ENCODE data around the gene SEPTIN12.

The SEPTIN12 gene

DNA sequence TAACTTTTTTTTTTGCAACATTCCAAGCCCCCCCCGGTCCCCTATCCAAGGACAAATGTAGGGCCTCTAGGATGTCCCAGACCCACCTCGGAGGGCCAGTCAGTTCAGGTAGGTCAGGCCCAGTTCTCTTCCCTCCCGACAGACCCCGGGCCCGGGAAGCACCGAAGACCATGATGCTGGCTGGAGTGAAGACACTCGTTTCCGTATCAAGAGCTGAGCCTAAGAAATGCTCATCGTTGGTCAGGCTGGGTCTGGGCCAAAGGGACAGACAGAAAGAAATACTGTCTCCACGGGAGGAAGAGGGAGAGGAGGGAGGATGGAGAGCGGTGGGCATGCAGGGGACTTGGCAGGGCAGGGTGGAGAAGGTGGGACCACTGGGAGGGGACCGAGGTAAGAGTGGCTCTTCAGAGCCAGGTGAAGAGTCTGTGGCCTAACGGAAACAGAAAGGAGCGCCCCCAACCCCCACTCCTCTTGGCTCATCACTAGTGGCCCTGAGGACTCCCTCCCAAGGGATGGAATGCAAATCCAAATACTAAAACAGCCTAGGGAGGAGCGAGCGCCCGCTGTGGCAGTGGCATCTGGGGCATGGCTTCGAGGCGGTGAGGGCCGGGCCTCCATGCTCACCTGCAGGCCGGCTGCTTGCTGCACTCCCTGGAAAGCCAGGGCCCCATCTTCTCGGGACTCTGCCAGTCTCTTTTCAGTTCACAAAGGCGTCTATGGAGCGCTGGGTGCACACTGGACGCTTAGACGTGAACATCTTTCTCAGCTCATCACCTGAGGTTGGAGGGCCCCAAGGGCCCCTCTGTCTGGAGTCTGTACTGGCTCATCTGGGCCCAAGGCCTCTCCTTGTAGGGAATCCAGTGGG is 16.0 kb upstream of the SEPTIN12 start:
- DNase-seq (ENCODE audit: low spot score): no peak
- in situ Hi-C loops (cut with MboI; ENCODE audit: low sequenced_read_pairs, unreplicated experiment): no loop called here
- TF ChIP-seq, protein P1, sequence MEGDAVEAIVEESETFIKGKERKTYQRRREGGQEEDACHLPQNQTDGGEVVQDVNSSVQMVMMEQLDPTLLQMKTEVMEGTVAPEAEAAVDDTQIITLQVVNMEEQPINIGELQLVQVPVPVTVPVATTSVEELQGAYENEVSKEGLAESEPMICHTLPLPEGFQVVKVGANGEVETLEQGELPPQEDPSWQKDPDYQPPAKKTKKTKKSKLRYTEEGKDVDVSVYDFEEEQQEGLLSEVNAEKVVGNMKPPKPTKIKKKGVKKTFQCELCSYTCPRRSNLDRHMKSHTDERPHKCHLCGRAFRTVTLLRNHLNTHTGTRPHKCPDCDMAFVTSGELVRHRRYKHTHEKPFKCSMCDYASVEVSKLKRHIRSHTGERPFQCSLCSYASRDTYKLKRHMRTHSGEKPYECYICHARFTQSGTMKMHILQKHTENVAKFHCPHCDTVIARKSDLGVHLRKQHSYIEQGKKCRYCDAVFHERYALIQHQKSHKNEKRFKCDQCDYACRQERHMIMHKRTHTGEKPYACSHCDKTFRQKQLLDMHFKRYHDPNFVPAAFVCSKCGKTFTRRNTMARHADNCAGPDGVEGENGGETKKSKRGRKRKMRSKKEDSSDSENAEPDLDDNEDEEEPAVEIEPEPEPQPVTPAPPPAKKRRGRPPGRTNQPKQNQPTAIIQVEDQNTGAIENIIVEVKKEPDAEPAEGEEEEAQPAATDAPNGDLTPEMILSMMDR (IDR thresholded peaks at IDR 0.05; ENCODE audit: borderline replicate concordance, control extremely low read depth, extremely low read depth, insufficient read depth, missing control alignments): no peak

DNA sequence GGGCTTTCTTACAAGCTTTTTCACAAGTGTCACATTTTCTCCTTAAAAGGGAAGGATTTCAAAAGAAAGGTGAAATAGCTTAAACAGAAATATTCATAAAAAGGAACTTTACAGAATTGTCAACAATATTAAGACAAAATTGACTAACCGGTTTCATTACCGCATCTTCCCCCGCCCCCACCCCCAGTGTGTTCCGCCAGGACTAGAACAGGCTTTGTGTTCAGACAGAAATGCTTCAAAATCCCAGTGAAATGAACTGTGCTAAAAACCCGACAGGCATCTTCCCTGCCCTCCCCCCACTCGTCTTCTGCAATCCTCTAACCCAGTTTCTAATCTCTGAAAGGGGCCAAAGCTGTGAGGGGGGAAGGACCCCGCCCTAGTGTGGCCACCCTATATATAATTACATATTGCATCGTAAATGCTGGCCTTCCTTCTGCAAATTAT is 15.3 kb upstream of the SEPTIN12 start:
- no peak for DNase-seq (ENCODE audit: low spot score)
- in situ Hi-C loops (cut with MboI; ENCODE audit: low sequenced_read_pairs, unreplicated experiment): no loop called here
- TF ChIP-seq, protein P1 (IDR thresholded peaks at IDR 0.05; ENCODE audit: borderline replicate concordance, control extremely low read depth, extremely low read depth, insufficient read depth, missing control alignments): no peak

DNA sequence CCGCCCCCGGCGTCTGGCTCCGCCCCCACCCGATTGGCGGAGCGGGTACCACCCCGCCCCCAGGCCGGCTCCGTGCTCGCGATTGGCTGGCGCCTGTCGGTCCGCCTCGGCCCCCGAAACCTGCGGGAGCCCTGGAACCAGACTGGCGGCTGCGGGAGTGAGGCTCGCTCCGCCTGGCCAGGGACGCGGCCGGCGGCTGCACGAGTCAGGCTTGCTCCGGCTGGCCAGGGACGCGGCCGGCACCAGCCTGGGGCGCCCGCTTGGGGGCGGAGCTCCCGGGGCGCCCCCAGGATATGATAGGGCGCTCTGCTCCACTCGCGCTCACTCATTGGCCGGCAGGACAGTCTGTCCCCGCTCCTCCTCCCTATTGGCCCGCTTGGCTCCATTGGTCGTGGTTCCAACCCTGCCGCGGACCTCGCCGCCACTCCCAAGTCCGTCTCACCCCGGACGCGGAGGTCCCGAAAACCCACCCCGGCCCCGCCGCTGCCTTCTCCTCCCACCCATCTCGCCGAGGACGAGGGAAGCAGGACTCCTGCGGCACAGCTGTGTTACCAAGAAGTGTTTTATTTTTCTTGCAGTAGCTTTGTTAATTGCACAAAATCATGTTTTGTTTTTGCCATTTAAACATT is 14.6 kb upstream of the SEPTIN12 start:
- TF ChIP-seq, protein P1 (IDR thresholded peaks at IDR 0.05; ENCODE audit: borderline replicate concordance, control extremely low read depth, extremely low read depth, insufficient read depth, missing control alignments): no peak
- in situ Hi-C loops (cut with MboI; ENCODE audit: low sequenced_read_pairs, unreplicated experiment): no loop called here
- peak; percentile 98 for DNase-seq (ENCODE audit: low spot score)

DNA sequence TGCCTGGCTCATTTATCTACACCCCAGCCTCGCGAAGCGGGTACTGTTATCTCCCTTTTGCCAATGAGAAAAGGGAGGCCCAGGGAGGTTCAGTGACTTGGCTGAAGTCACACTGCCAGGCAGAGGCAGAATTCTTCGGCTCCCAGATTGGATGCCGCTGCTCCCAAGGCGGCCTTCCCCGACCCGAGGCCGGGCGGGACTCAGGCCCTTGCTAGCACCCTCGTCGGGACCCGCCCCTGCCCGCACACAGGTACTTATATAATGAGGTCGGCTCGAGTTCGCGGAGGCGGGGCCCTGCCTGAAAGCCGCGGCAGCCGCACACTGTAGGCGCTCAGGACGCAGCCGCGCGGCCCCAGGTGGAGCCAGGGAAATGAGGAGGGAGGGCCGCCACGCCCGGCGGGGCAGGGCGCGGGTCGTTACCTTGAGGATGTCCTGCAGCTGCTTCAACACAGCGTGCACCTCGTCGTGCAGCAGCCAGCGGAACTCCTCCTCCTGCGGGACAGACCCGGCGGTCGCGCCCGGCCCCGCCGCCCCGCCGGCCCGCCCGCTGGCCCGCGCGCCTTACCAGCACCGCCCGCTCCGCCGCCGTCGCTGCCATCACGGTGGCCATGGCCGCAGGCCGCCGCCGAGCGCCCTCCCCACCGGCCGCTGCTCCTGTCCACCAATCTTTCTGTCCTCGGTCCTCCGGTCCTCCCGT is 14.0 kb upstream of the SEPTIN12 start, which contains the start of gene ROGDI:
Gene ROGDI (minus strand): TSS at position 672 of the 697 bp plus-strand sequence. CDS start 62 bp downstream, at position 610.
- TF ChIP-seq, protein P1 (IDR thresholded peaks at IDR 0.05; ENCODE audit: borderline replicate concordance, control extremely low read depth, extremely low read depth, insufficient read depth, missing control alignments): no peak
- in situ Hi-C loops (cut with MboI; ENCODE audit: low sequenced_read_pairs, unreplicated experiment): no loop called here
- DNase-seq (ENCODE audit: low spot score): peak; percentile 86

DNA sequence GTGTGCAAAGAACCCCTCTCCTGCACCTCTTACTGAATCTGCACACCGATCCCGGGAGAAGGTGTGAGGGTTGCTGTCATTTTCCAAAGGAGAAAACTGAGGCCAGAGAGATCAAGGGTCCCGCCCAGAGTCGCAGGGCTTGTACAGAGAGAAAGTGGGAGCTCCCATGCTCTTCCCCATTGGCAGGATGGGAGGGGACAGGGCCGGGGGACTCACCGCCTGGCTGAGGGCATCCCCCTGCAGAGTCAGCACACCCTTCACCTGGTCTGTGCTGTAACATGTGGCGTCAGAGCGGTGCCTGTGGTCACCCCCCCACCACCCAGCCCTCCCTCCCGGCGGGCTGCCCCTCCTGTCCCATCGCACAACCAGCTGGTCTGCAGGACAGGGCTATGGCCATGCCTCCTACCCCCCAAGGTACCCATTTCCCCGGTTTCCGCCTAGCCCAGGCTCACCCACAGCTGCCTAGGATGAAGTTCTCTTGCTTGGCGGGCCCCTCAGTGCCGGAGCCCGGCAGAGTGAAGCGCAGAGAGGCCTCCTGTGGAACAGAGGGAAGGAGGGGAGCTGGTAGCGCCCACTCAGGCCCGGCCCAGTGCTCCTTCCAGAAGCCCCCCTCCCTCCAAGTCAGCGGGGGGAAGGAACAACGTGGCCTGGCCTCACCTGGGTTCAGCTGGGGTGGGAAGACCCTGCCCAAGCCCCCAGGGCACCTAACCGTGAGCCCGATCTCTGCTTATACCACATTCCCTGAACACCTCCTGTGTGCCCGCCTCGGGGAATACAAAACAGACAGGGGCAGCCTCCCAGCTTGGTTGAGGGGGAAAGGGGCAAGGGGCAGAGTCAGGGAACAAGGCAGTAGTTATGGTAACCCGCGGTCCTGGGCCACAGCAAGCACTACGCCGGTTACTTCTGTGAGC is 13.2 kb upstream of the SEPTIN12 start:
- in situ Hi-C loops (cut with MboI; ENCODE audit: low sequenced_read_pairs, unreplicated experiment): no loop called here
- no peak for DNase-seq (ENCODE audit: low spot score)
- TF ChIP-seq, protein P1 (IDR thresholded peaks at IDR 0.05; ENCODE audit: borderline replicate concordance, control extremely low read depth, extremely low read depth, insufficient read depth, missing control alignments): no peak
